ENCODE measurements around the gene C1orf159.
"Not testable (repeated sequence)": the region's sequence is repeated elsewhere in the genome, so short reads cannot be mapped to it uniquely, and the experiment has no call there.

DNA sequence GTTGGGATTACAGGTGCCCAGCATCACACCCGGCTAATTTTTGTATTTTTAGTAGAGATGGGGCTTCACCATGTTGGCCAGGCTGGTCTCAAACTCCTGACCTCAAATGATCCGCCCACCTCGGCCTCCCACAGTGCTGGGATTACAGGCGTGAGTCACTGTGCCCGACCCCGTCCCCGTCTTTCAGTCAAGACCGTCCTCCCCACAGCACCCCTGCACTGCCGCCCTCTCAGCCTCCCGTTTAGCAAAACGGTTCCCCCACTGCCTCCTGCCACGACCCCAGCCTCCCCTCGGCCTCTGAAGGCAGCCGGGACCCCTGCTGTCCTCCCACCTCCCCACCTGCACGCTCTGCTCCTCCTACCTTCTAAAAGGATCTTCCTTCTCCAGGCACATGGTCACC lies 26.5 kb upstream of the C1orf159 start:
- TF ChIP-seq, protein P1, sequence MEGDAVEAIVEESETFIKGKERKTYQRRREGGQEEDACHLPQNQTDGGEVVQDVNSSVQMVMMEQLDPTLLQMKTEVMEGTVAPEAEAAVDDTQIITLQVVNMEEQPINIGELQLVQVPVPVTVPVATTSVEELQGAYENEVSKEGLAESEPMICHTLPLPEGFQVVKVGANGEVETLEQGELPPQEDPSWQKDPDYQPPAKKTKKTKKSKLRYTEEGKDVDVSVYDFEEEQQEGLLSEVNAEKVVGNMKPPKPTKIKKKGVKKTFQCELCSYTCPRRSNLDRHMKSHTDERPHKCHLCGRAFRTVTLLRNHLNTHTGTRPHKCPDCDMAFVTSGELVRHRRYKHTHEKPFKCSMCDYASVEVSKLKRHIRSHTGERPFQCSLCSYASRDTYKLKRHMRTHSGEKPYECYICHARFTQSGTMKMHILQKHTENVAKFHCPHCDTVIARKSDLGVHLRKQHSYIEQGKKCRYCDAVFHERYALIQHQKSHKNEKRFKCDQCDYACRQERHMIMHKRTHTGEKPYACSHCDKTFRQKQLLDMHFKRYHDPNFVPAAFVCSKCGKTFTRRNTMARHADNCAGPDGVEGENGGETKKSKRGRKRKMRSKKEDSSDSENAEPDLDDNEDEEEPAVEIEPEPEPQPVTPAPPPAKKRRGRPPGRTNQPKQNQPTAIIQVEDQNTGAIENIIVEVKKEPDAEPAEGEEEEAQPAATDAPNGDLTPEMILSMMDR (IDR thresholded peaks at IDR 0.05): not testable (repeated sequence)
- TF ChIP-seq POLR2A (IDR thresholded peaks at IDR 0.05): not testable (repeated sequence)
